ENCODE measurements around the gene COL12A1.

GRCh38 chr6:75171567-75171966 lies 34.3 kb downstream of the COL12A1 start:
- TF ChIP-seq CTCF (conservative IDR thresholded peaks at IDR 0.05) = no peak
- no peak for TF ChIP-seq EZH2 (IDR thresholded peaks at IDR 0.05; ENCODE audit: low read depth)
